ENCODE results near the gene COP1.
"Not testable (repeated sequence)": the region's sequence is repeated elsewhere in the genome, so short reads cannot be mapped to it uniquely, and the experiment has no call there.

Gene COP1

GRCh38 chr1:176206961-176207902 is at the start of gene COP1:
COP1 (minus strand) TSS chr1:176207286; CDS start chr1:176206978, 308 bp downstream.
- DNase-seq (ENCODE audit: low spot score), result peak; percentile 94

GRCh38 chr1:176252191-176252590 is 45.1 kb upstream of the COP1 start:
- DNase-seq (ENCODE audit: low spot score), result no peak

DNA sequence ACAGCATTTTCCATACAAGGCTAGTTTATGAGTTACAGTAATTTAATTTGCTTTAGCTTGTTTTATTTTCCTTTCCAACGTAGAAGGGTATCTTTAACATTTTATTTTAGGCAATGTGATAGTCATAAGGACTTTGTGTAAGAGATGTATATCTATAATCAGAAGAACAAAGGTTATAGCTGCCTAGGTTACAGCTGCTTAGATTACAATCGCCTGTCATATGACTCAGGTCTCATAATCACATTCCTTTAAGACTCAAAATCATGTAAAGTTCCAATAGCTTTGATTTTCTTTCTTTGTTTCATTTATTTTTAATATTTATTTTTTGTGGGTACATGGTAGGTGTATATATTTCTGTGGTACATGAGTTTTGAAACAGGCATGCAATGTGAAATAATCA is 37.8 kb upstream of the COP1 start:
- no peak for DNase-seq (ENCODE audit: low spot score)

DNA sequence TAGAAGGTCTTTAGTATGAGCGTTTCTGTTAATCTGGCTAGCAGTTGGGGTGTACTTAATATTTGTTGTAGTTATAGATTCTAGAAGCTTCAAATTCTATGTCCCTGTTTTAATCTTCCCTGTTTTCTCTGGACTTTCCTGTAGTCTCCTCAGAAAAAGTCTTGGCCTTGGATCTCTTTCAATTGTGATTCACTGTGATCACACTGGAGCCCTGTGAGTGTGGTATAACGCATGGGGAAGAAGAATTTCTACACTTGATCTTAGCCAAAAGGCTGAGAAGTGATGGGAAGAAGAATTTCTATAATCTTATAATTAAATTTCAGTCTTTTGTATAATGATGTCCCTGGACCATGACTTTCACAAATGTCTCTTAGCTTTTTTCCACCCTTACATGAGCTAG is 36.7 kb upstream of the COP1 start:
- DNase-seq (ENCODE audit: low spot score), result no peak

DNA sequence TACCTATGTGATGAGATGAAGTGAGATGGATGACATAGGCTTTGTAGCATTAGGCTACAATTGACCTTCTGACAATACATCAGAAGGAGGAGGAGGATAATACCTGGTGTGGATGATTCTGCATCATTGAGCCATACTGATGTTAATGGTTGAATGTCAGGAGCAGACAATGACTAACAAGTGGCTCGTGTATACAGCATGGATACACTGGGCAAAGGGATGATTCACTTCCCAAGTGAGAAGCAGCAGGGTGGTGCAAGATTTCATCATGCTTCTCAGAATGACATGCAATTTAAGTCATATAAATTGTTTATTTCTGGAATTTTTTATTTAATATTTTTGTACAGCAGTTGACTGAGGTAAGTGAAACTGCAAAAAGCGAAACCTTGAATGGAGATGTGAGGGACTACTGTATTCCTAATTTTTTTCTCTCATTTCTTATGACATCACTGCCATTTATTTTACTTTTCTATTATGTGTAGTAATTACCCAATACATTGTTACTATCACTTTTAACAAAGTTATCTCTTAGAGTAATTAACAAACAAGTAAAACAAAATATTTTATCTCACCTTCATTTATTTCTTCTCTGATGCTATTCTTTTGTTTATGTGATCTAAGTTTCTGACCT is 34.4 kb upstream of the COP1 start:
- DNase-seq (ENCODE audit: low spot score), result peak; percentile 67

- DNase-seq (ENCODE audit: low spot score), result not testable (repeated sequence)
Measured at GRCh38 chr1:176233657-176234056, 26.6 kb upstream of the COP1 start.

DNA sequence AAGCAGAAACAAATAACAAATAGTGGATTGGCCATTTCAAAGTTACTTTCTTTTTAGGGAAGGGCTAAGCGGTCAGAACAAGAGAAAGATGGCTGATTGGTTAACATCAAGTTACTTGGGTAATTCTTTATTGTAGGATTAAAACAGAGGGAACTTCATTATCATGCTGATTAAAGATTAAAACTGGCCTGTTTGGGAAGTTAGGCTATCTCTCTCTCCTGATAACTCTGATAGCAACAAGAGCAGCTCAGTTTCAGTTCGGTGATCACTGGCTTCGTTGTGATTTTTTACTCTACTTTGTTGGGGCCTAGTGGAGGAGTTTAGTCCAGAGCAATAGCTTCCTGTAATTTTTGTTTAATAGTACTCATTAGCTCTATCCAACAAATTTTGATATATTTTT is 20.5 kb upstream of the COP1 start:
- DNase-seq (ENCODE audit: low spot score), result no peak

DNA sequence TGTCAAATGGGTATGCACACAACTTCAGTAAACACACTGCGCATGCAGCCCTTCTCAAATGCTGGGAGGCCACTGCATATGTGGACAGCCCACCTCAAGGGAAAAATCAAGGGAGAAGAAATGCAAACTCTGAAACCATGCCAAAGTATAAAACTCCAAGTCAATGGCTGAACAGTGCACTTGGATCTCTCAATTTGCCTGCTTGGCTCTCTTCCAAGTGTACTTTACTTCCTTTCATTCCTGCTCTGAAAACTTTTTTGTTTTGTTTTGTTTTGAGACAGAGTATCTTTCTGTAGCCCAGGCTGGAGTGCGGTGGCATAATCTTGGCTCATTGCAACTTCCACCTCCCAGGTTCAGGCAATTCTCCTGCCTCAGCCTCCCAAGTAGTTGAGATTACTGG is 18.8 kb upstream of the COP1 start:
- no peak for DNase-seq (ENCODE audit: low spot score)

DNA sequence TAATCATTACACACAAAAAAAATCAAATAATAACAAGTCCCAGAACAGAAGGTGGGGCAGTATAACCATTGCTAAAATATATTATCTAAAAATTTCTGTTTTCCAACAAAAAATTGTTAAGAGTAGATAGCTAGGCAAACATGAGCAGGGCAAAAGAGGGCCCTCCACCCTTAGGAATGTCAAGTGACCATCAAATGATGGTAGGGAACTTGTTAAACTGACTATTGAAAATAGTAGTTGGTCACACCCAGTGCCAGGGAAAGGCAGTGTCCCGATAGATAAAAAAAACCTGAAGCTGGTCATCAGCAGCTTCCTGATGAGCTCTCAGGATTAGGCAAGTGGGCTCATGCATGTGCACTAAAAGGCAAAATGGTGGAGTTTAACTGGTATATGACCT is 18.4 kb upstream of the COP1 start:
- DNase-seq (ENCODE audit: low spot score), result no peak

DNA sequence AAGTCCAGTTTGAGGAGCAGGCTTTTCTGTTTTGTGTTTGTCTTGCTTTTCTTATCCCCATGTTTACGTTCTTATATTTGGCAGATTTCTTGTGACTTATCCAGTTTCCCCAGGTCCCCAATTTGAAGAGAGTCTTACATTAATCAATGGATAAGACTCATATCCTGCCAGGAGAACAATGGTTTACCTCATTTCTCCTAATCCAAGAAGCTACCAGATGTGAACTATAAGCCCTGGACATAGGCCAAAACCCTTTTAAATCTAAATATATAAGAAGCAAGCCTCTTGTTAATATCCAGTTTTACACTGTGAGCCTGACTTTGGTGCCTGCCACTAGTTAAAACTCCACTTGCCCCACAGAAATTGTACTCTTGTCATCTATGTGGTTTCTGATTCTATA is 15.1 kb upstream of the COP1 start:
- no peak for DNase-seq (ENCODE audit: low spot score)

GRCh38 chr1:176220100-176220689 is 13.1 kb upstream of the COP1 start:
- no peak for DNase-seq (ENCODE audit: low spot score)

GRCh38 chr1:176217461-176218099 is 10.5 kb upstream of the COP1 start:
- no peak for DNase-seq (ENCODE audit: low spot score)

GRCh38 chr1:176216031-176216430 is 8.9 kb upstream of the COP1 start:
- no peak for DNase-seq (ENCODE audit: low spot score)

DNA sequence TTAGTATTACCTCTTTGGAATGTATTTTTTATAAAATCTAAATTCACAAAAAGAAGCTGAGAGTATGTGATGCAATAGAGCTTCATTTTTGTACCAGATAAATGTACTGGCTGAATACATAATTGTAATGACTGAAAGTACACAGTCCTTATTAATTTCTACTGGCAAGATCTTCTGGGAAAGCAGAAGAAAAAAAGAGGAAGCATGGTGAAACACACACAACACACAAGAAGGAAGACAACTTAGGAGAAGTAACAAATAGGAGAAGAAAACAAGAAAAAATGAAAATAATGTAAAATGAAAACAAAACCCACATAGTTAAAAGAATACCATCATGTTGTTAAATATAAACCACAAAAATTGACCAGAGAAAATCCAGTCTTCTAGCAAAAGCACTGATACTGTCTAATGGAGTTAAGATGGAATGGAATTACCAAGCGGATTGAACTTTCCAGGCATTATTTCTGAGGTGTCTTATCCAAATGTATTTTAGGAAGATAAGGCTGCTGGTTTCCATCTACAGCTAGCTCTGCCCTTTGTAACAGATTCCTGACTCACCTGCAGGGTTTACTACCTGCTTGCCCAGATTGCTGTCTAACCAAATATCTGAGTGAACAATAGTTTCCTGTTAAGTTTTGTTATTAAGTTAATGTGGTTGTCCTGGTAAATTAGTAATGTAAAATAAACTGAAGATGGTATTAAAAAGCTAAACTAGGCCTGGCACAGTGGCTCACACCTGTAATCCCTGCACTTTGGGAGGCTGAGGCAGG is 4.5 kb upstream of the COP1 start:
- DNase-seq (ENCODE audit: low spot score), result no peak

DNA sequence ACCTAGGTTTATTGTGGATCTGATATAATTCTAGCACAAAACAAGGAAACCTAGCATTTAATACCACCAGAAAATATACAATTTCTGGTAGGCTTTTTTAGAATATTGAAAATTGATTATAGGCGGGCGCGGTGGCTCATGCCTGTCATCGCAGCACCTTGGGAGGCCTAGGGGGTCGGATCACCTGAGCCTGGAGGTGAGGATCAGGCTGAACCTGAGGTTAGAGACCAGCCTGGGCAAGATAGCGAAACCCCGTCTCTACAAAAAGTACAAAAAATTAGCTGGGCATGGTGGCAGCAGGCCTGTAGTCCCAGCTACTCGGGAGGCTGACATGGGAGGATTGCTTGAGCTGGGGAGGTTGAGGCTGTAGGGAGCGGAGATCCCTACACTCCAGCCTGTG is 948 bp upstream of the COP1 start:
- DNase-seq (ENCODE audit: low spot score), result no peak

DNA sequence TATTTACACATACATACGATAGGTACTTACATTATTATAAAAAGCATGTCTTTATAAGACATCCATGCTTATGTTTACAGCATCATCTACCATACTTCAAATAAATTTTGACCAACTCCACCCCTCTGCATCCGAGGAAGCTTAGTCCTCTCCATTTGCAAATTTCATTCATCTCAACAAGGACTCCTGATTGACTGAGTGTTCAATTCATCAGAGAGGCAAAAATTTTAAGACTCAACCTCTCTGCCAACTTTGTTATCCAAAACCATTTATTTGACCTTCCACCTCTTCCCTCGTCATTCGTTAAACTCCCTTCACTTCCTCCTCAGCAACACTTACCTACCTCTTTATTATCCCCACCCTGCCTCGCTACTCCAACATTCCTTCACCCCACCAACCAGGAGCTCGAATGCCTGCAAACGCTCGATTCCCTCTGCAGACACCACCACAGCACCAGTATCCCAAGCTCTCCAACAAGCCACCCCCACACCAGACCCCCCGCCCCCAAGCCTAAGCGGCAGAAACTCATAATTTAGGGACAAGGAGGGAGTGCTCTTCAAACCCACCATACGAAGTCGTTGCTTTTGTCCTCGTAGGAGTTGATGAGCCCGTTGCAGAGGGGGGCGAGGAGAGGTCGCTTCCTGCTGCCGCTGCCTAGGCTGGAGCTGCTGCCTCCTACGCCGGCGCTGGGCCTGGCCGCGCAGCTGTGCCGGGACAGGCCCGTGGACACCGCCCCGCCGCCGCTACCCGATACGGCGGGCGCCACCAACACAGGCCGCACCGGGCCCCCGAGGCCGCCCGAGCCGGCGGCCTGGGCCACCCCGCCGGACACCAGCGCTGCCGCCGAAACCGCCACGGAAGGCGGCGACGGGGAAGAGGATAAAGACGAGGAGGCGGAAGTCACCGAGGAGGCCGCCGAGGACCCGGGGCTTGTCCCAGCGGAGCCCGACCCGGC is 803 bp downstream of the COP1 start:
- peak; percentile 56 for DNase-seq (ENCODE audit: low spot score)

GRCh38 chr1:176205332-176205914 is 1.7 kb downstream of the COP1 start:
- no peak for DNase-seq (ENCODE audit: low spot score)

DNA sequence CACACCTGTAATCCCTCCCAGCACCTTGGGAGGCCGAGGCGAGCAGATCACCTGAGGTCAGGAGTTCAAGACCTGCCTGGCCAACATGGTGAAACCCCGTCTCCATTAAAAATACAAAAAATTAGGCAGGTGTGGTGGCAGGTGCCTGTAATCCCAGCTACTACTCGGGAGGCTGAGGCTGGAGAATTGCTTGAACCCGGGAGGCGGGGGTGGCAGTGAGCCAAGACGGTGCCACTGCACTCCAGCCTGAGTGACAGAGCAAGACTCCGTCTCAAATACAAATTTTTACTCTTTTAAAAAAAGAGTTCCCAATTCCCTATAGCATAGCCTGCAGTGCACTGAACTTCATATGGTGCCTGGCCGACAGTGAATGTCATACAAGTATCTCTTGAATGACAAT is 2.4 kb downstream of the COP1 start:
- not testable (repeated sequence) for DNase-seq (ENCODE audit: low spot score)

DNA sequence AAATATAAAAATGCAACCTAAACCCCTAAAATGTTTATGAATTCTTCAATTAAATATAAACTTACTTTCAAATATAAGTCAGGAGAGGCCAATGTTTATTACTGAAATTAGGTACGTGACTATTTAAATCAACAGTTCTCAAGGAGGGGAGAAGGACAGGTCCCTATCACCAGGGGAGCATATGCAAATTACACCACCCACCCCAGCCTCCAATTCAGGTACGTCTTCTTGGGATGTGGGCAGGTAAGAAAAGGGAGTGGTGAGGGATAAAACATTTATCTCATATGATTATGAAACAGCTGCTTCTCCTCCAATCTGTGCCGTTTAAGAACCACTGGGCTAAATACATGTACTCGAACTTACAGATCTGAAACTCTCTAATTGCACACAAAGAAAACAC is 3.4 kb downstream of the COP1 start:
- no peak for DNase-seq (ENCODE audit: low spot score)

DNA sequence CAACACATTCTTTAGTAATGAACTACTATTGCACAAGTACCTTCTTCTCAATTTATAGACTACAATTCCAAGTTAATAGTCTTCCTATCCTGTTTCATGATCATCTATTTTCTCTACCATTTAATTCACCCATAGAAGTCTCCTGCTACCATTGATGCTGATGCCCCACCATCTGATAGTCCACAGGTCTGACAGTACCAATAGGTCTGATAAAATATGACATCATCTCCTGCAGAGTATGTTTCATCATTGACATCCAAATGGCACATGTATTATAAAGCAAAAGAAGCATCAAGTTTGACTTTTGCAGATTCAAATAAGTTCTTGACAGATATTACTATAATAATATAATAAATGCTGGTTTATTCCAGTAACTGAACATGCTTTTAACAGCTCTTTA is 5.5 kb downstream of the COP1 start:
- no peak for DNase-seq (ENCODE audit: low spot score)
